ENCODE results near the gene STIM1.

STIM1 gene

DNA sequence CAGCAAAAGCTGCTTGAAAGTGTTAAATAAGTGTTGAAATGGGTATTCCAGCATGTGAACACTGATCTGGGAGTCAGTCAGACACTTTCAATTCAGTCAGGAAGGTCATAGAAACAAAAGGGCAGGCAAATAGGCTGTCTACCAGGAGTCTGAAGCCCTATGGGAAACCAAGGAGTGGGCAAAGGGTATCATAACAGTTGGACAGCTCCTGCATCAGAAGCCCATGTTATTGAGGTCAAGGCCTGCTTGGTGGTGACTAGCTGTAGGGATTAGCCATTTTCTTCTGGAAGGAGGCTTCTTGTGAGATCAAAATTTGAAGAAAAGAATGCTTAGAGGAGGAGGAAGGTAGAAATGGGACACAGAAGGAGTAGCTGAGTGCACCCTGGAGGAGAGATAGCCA is 97.3 kb downstream of the STIM1 start:
- no peak for DNase-seq (ENCODE audit: low read depth in 2 of 2)

DNA sequence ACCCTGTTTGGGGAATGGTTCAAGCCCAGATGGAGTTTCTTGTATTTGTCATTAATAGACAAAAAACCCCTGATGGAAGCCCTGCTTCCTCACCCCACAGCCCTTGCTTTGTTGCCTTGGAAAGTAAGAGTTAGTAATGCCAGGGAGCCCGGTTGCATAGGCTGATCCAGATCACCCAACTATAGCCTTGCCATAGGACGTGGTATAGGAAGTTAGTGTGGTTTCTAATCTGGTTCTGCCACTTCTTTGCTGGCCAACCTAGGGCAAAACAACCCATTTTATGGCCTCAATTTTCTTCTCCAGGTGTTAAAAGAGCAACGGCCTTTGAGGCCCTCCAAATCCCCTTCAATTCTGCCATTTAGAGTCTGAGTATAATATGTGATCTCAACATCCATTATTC is 97.9 kb downstream of the STIM1 start:
- DNase-seq (ENCODE audit: low read depth in 2 of 2): no peak

DNA sequence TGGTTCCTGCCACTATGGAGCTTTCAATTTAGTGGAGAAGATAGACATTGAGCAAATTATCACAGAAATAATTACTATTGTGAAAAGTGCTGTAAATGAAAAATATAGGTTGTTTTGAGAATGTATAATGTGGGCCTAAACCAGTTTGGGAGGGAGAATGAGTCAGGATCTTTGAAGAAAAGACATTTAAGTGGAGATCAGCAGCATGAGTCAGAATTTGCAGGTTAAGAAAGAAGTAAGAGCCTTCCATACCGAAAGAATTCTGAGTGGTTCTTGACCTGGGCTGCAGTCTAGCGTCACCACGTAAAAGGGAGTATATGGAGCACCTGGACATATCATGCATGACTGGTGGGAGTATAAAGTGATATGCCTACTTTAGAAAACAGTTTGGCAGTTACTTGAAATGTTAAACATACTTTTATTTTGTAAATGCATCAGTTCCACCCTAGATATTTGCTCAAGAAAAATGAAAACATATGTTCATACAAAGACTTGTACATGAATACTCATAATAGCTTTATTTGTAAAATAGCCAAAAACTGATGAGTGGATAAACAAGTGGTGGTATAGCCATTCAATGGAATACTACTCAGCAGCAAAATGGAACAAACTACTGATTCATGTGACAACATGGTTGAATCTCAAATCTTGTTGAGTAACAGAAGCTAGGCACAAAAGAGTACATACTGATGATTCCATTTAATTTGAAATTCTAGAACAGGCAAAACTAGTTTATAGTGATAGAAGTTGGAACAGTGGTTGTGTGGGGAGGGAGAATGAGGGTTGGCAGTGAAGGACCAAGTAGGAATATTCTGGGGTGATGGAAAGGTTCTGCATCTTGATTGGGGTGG is 99.2 kb downstream of the STIM1 start:
- no peak for DNase-seq (ENCODE audit: low read depth in 2 of 2)

DNA sequence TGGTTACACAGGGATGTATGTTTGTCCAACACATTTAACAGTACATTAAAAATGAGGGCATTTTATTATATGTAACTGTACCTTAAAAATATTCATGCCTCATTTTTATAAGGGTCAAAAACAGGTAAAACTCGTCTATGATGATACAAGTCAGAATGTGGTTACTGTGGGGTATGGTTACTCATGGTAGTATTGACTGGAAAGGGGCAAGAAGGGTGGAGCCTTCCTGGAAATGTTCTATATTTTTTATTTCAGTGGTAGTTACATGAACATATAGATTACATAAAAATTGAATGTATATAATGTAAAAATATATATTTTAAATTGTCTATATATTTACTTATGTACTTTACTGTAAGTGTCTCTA is 99.8 kb downstream of the STIM1 start:
- DNase-seq (ENCODE audit: low read depth in 2 of 2): no peak

DNA sequence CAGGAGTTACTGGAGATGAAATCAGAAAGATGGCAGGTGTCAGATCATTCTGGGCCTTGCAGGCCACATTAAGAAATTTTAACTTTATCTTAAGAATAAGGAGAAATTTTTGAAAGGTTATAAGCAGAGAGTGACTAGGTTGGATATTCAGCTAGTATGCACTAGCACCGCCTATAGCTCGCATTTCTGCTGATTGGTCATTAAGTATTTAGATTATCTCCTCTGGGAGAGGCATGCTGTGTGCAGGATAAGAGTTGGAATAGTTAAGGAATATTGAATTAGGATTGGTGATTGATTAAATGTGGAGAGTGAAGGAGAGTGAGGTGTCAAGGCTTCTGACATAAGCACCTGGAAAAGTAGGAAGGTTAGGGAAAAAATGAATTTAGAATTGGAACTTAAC is 100.6 kb downstream of the STIM1 start:
- no peak for DNase-seq (ENCODE audit: low read depth in 2 of 2)

DNA sequence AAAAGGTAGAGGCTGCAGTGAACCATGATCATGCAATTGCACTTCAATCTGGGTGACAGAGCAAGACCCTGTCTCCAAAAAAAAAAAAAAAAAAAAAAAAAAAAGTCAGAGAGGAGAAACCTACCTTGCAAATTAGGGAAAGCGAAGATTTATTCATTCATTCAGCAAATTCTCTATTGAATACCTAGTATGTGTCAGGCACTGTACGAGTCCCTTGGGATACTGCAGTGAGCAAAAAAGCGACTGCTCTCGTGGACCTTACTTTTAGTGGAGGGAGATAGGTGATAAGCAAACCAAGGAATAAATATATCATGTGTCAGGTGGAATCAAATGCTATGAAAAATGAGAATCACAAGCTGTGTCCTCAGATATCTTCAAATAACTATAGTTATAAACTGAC is 101.3 kb downstream of the STIM1 start:
- DNase-seq (ENCODE audit: low read depth in 2 of 2): no peak

DNA sequence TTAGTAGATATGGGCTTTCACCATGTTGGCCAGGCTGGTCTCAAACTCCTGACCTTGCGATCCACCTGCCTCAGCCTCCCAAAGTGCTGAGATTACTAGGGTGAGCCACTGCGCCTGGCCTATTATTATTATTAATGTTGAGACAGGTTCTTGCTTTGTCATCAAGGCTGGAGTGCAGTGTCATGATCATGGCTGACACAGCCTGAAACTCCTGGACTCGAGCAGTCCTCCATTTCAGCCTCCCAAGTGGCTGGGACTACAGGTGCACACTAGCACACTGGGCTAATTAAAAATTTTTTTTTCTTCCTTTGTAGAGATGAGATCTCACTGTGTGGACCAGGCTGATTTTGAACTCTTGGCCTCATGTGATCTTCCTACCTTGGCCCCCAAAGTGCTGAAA is 102.0 kb downstream of the STIM1 start:
- DNase-seq (ENCODE audit: low read depth in 2 of 2): no peak

DNA sequence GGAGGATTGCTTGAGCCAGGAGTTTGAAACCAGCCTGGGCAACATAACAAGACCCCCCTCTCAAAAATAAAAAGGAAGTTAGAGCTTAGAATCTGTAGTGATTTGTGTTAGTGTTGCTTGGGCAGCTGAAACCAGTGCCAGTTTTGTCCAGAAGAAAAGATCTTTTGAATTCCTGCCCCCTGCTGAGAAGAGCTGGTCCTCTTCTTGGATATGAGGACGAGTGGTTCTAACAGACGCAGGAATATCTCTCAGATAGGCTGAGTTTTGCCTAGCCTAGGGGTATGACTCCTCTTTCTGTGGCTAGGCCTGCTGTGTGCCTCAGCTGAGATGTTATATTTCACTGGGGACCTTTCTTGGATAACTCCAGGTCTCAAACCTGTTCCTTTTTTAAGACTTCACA is 102.8 kb downstream of the STIM1 start:
- no peak for DNase-seq (ENCODE audit: low read depth in 2 of 2)

DNA sequence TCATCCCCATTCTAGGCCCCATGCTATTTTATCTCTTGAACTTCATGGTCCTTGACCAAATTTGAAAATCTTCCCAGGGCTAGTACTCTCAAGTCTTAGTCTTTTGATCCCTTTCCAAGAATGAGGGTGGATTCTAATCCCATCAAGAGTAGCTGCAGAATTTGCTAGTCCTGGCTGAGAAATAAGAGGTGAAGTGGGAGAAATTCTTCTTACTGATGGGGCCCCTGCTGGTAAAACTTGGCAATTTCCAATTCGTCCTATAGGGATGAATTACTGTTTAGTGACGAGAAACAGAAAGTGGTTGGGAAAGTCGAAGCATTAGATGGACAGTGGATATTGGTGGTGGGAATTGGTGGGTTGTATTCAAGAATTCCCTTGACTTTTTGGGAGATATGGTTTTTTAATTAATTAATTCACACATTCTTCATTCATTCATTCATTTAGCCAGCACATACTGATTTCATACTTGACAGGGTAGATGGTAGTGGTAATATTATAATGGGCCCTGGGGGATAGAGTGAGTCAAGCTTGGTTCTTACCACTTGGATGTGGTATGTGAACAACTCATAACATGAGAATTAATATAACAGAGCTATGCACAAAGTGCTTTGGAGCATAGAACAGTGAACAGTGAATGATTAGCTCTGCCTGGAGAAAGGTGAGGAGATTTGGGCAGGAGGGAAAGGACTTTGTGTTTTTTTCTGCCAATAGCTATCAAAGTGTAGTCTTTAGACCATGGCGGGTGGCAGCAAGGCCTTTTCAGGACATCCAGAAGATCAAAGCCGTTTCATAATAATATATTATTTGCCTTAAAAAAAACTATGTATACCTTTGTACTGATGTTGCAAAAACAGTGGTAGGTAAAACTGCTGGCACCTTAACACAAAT is 103.8 kb downstream of the STIM1 start:
- DNase-seq (ENCODE audit: low read depth in 2 of 2): no peak

DNA sequence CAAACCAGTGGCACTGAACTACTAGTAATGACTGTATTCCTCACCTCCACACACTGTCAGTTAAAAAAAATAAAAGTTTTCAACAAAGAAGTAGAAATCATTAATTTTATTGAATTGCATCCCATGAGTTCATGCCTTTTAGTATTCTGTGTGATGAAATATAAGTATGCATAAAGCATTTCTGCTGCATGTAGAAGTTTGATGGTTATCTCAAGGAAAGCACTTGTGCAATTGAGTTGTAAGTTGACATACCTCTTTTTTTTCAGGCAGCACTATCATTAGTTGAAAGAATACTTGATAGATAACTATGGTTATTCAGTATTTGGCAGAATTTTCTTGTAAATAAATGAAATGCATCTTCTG is 104.4 kb downstream of the STIM1 start:
- no peak for DNase-seq (ENCODE audit: low read depth in 2 of 2)

DNA sequence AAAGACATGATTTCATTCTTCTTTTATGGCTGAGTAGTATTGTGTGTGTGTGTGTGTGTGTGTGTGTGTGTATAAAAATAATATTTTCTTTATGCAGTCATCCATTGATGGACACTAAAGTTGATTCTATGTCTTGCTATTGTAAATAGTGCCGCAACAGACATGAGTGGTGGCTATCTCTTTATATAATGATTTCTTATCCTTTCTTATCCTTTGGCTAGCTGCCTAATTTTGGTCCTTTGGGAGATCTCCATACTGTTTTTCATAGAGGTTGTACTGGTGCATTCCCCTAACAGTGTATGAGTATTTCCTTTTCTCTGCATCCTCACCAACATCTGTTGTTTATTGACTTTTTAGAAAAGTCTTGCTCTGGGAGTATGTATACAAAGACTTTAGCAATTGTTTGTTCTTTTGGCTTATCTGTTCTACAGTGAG is 107.0 kb downstream of the STIM1 start:
- DNase-seq (ENCODE audit: low read depth in 2 of 2): no peak

DNA sequence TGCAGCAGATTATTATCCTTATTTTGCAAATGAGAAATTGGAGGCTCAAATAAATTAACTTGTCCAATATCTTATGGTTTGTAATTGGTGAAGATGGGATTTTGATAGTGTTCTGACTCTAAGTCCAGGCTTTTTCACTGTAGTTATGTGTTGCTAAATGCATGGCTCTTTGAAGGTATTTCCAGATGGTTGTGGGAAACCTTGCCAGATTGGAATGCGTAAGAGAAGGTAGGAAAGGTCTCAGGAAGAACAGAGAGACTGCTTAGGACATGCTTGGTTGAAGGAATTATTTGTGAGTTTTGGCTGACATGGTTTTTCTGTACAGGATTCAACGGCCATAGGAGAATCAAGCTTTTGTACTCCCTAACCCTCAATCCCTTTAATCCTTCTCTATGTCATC is 108.6 kb downstream of the STIM1 start:
- DNase-seq (ENCODE audit: low read depth in 2 of 2): no peak

DNA sequence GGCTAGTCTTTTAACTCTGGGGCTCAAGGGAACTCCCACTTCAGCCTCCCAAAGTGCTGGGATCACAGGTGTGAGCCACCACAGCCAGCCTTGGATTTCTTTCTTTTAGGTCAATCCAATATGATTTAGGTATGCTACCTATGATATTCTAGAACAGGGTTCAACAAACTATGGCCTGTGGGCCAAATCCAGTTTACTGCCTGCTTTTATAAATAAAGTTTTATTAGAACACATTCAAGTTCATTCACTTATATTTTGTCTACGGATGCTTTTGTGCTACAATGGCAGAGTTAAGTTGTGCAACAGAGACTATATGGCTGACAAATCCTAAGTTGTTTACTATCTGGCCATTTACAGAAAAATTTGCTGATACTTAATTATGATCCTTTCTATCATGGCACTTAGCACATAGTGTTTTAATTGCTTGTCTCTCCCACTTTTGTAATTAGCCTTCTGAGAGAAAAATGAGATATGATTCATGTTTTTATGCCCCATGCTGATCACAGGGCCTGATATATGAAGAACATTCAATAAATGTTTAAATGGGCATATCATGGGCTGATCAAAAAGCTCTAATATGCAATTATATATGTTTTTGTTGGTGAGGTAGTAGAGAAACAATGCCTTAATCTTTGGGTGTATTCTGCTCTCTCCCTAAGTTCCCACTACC is 109.6 kb downstream of the STIM1 start:
- DNase-seq (ENCODE audit: low read depth in 2 of 2): no peak

DNA sequence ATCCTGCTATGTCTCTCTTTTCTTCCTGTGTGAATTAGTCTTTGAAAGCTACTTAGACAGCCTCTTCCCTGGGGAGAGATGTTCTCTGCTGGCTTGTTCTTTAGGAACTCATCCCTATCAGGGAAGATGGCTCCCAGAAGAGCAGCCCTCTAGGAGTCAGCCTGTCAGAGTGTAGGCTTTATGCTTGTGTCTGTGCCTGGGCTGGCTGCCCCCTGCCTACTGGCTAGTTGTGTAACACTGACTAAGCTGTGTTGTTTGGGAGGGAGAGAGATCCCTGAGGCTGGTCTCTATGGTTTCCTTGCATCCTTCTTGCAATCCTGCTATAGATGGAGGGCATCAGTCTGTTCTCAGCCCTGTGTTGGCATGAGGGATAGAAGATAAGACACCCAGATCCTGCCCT is 112.2 kb downstream of the STIM1 start:
- no peak for DNase-seq (ENCODE audit: low read depth in 2 of 2)

DNA sequence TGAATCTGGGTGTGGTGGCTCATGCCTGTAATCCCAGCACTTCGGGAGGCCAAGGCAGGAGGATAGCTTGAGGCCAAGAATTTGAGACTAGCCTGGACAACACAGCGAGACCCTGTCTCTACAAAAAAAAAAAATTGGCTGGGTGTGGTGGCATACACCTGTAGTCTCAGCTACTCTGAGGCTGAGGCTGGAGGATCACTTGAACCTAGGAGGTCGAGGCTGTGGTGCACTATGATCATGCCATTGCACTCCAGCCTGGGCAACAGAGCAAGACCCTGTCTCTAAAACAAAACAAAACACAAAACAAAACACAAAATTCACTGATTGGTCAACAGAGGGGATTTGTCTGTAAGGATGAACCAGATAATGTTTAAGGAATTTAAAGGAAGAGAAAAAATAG is 113.7 kb downstream of the STIM1 start:
- no peak for DNase-seq (ENCODE audit: low read depth in 2 of 2)

DNA sequence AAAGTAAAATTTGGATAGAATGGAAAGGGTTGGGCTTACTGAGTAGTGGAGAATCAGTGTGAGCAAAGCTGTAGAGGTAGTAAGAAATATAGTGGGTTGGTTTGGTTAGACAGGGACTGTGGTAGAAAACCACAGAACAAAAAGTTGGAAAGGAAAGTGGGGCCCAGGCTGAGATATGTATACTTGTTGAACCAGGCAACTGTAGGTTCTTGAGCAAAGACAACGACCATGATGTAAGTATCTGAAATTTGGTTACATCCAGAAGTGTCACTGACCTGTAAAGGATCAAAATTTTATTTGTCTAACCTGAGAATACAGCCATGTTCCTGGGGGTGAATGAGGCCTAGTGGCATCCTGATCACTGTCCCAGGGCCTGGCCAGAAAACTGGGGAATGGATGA is 114.1 kb downstream of the STIM1 start:
- no peak for DNase-seq (ENCODE audit: low read depth in 2 of 2)

DNA sequence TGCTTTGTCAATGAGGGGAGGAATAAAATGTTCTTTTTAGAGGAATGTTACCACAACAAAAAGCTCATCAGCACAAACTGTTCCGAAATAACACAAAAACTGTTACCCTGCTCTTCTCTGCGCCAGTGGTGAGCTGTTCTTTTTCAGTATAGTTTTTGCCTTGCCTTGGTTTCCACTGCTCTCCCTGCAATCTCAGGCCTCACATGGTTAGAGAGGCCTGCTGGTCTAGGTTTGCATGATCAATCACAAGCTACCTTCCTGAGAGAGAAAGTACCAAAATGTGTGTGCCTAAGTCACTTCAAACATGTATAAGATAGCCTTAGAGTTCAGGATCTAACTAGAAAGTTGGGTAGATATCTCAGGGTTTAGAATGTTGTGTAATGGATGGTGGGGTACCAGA is 114.6 kb downstream of the STIM1 start:
- DNase-seq (ENCODE audit: low read depth in 2 of 2): no peak

DNA sequence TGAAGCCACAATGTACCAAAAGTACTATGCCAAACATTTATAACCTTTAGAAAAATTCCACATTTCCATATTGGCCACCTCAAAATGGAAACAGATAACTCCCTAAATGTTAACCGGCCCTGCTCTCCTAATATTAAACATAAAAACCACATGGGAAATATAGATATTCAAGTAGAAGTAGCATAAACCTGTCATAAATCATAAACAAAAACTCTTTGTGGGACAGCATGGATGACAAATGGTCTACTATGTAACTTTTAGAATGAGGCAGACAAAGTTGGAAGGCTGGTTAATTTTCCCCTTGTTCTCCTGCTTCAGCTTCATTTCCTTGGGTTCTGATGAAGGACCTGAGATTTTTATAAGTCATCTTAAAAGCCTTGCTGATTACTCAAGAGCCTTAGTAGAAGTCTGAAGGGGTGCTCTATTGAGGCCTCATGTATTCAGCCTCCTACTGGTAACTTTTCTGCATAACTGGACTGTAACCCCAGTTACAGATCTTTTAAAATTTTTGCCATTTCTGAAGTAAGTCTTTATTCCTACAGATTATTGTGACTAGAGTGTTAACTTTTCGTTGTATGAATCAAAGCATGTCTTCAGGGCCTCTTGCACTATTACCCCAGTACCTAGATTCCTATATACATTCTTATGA is 116.4 kb downstream of the STIM1 start:
- DNase-seq (ENCODE audit: low read depth in 2 of 2): no peak

DNA sequence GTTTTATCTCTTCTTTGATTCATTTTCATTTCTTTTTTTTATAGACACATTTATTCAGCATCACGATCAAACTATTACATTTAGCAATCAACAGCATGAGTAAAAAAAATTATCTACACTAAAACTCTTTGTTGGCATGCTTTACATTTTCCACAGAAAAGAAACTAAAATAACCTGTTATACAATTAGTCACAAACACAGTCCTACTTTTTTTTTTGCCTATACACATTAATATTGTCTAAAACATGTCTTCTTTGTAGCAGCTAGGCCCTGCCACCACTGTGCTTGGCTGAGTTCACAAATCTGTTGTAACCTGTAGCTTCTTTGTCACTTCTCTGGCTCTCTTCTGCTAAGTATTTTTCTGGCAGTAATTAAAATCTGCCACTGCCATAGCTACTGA is 117.0 kb downstream of the STIM1 start:
- DNase-seq (ENCODE audit: low read depth in 2 of 2): no peak

DNA sequence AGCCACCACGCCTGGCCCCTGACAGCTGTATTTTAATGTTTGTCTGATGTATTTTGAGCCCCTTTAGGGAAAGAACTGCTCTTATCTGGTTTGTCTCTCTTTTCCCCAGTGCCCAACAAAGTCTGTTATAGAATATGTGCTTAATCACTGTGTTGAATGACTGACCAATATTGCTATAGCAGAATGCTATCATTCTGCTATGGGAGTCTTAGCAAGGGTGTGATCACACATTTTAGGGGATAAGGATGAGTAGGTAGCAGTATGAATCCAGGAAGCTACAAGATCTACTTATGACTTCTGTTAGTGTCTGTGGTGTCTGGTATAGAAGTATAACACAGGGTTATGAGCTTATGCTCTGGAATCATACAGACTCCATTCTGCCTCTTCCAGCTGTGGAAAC is 121.6 kb downstream of the STIM1 start:
- DNase-seq (ENCODE audit: low read depth in 2 of 2): no peak

DNA sequence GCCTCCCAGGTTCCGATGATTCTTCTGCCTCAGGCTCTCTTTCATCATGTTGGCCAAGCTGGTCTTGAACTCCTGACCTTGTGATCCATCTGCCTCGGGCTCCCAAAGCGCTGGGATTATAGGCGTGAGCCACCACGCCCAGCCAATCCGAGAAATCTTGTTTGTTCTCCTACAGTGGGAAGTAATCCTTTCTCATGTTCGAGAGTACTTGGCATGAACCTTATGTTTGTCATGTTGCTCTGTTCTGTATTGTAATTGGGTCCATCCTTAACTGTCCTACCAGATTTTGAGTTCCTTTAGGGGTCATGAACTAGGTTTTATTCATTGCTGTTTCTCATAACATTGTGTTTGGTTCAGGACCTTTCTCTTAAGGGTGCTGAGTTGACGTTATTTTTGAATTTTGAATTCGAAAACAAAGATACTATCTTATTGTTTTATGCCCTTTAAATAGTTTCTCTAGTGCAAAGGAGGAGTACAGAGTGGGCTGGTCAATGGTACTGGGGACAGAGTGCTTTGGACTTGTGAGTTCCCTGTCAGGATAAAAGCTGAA is 125.7 kb downstream of the STIM1 start:
- no peak for DNase-seq (ENCODE audit: low read depth in 2 of 2)

DNA sequence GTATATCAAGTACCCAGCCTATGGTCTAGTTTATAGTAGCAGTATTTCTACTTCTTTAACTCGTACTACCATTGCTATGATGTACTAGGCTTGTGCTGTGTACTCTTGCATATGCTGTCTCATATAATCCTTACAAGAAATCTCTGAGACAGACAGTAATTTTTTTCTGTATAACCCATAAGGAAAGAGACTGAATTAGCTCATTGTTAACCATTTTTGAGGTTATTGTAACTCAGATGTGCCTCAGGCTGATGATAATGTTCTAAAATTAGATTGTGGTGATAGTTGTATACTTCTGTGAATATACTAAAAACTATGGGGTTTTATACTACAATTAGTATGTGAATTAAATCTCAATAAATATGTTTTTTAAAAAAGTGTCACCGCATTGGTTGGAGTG is 127.0 kb downstream of the STIM1 start:
- no peak for DNase-seq (ENCODE audit: low read depth in 2 of 2)
